ENCODE data around the gene RUVBL1. TPM values are rescaled to one million over a fixed set of nuclear protein-coding genes. Genes with fewer than 3 reads are reported as not detected.

Gene RUVBL1
- total RNA-seq, 2 donors from 2014 or later = 81.2 to 91.1 TPM

GRCh38 chr3:128083396-128083795 lies 40.2 kb downstream of the RUVBL1 start:
- no peak overlapping the region for H3K27ac ChIP-seq (ENCODE audit: low read depth, low read length)
- Mint-ChIP-seq H3K27ac (no peak overlapping the region), H3K27me3 (ENCODE audit: insufficient read depth) (peaks cover under 1% of the 10 kb centered on the region), H3K36me3 (ENCODE audit: low read depth) (peaks cover 68% of the 10 kb centered on the region), H3K4me3 (no peak overlapping the region), H3K9me3 (no peaks in the 10 kb centered on the region), H3K4me1 (no peaks in the 10 kb centered on the region)
- no peak for TF ChIP-seq CTCF (conservative IDR thresholded peaks at IDR 0.05)
- 88 to 89% methylated on average over 9 to 10 of the region's 10 CpGs for WGBS, 2 experiments (ENCODE audit: insufficient coverage in 1 of 2, insufficient read length in 1 of 2)
- no peaks in the 10 kb centered on the region for H3K4me1 ChIP-seq (ENCODE audit: control insufficient read depth, insufficient read depth, low read length)
- no peaks in the 10 kb centered on the region for H3K9me3 ChIP-seq (ENCODE audit: control insufficient read depth, low read length)
- no peak for DNase-seq
- peaks cover 62% of the 10 kb centered on the region for H3K36me3 ChIP-seq (ENCODE audit: control insufficient read depth, insufficient read depth, low read length)
- no peaks in the 10 kb centered on the region for H3K27me3 ChIP-seq (ENCODE audit: control insufficient read depth, insufficient read depth, low read length, poor library complexity, severe bottlenecking)
- no peak overlapping the region for H3K4me3 ChIP-seq (ENCODE audit: low read length)
- H3K9ac ChIP-seq (ENCODE audit: extremely low read depth, low read length, poor library complexity, severe bottlenecking) = no peak overlapping the region

GRCh38 chr3:128082546-128082945 lies 41.1 kb downstream of the RUVBL1 start:
- H3K9me3 Mint-ChIP-seq = no peaks in the 10 kb centered on the region
- H3K27ac Mint-ChIP-seq = no peak overlapping the region
- no peak overlapping the region for H3K9ac ChIP-seq (ENCODE audit: extremely low read depth, low read length, poor library complexity, severe bottlenecking)
- no peaks in the 10 kb centered on the region for H3K27me3 ChIP-seq (ENCODE audit: control insufficient read depth, insufficient read depth, low read length, poor library complexity, severe bottlenecking)
- peaks cover 68% of the 10 kb centered on the region for H3K36me3 Mint-ChIP-seq (ENCODE audit: low read depth)
- no peaks in the 10 kb centered on the region for H3K4me1 ChIP-seq (ENCODE audit: control insufficient read depth, insufficient read depth, low read length)
- H3K27me3 Mint-ChIP-seq (ENCODE audit: insufficient read depth) = peaks cover 2% of the 10 kb centered on the region
- 92 to 99% methylated on average over 8 to 10 of the region's 10 CpGs for WGBS, 2 experiments (ENCODE audit: insufficient coverage in 1 of 2, insufficient read length in 1 of 2)
- no peaks in the 10 kb centered on the region for H3K4me1 Mint-ChIP-seq
- peak; percentile 17 for DNase-seq
- peaks cover 60% of the 10 kb centered on the region for H3K36me3 ChIP-seq (ENCODE audit: control insufficient read depth, insufficient read depth, low read length)
- no peak for TF ChIP-seq CTCF (conservative IDR thresholded peaks at IDR 0.05)
- no peaks in the 10 kb centered on the region for H3K9me3 ChIP-seq (ENCODE audit: control insufficient read depth, low read length)
- H3K4me3 ChIP-seq (ENCODE audit: low read length) = no peak overlapping the region
- H3K4me3 Mint-ChIP-seq = no peak overlapping the region
- H3K27ac ChIP-seq (ENCODE audit: low read depth, low read length) = no peak overlapping the region

- Histone ChIP-seq H3K9me3 (ENCODE audit: control insufficient read depth, low read length) (no peaks in the 10 kb centered on the region), H3K36me3 (ENCODE audit: control insufficient read depth, insufficient read depth, low read length) (peaks cover 53% of the 10 kb centered on the region), H3K4me3 (ENCODE audit: low read length) (no peak overlapping the region), H3K27me3 (ENCODE audit: control insufficient read depth, insufficient read depth, low read length, poor library complexity, severe bottlenecking) (no peaks in the 10 kb centered on the region), H3K9ac (ENCODE audit: extremely low read depth, low read length, poor library complexity, severe bottlenecking) (no peak overlapping the region), H3K27ac (ENCODE audit: low read depth, low read length) (no peak overlapping the region), H3K4me1 (ENCODE audit: control insufficient read depth, insufficient read depth, low read length) (no peaks in the 10 kb centered on the region)
- Mint-ChIP-seq H3K9me3 (no peaks in the 10 kb centered on the region), H3K4me3 (no peak overlapping the region), H3K27me3 (ENCODE audit: insufficient read depth) (peaks cover 7% of the 10 kb centered on the region), H3K4me1 (no peaks in the 10 kb centered on the region), H3K27ac (no peak overlapping the region), H3K36me3 (ENCODE audit: low read depth) (peaks cover 62% of the 10 kb centered on the region)
- WGBS, 2 experiments (ENCODE audit: insufficient coverage in 1 of 2, insufficient read length in 1 of 2) = 95 to 100% methylated on average over 1 to 4 of the region's 4 CpGs
- DNase-seq = no peak
- TF ChIP-seq CTCF (conservative IDR thresholded peaks at IDR 0.05) = no peak
Measured at GRCh38 chr3:128081846-128082245, 41.8 kb downstream of the RUVBL1 start.

Data from endodermal cell (in vitro differentiated cells).